SJSA1 (cell line): ENCODE measurements around the gene MAGI1. TPM values are rescaled to one million over a fixed set of nuclear protein-coding genes. Genes with fewer than 3 reads are reported as not detected.
"Not testable (repeated sequence)": the region's sequence is repeated elsewhere in the genome, so short reads cannot be mapped to it uniquely, and the experiment has no call there.

Experiments used
- DNase-seq, 2 experiments: peaks; one replicate each; pipeline ENCODE4 v3.0.0-alpha.2; 2015 to 2020; ENCODE audit warnings: low spot score in 2 of 2, low read depth in 1 of 2
- H3K27ac ChIP-seq: fragments of 250-450 bp; sonication (Bioruptor Pico); 2 replicates; pipeline ENCODE4 v1.5.1; 2020; ENCODE audit warnings: mild to moderate bottlenecking, moderate library complexity
- H3K27me3 ChIP-seq: fragments of 250-450 bp; sonication (Bioruptor Pico); replicated peaks from 2 replicates; pipeline ENCODE4 v1.5.1; 2020; ENCODE audit warnings: mild to moderate bottlenecking, moderate library complexity
- H3K36me3 ChIP-seq: fragments of 250-450 bp; sonication (Bioruptor Pico); 2 replicates; pipeline ENCODE4 v1.5.1; 2020; ENCODE audit warnings: mild to moderate bottlenecking
- H3K4me1 ChIP-seq: fragments of 250-450 bp; sonication (Bioruptor Pico); replicated peaks from 2 replicates; pipeline ENCODE4 v1.6.1; 2021; ENCODE audit warnings: mild to moderate bottlenecking
- H3K4me3 ChIP-seq: fragments of 250-450 bp; sonication (Bioruptor Pico); 2 replicates; pipeline ENCODE4 v1.5.1; 2020; ENCODE audit warnings: mild to moderate bottlenecking
- H3K9me3 ChIP-seq: fragments of 250-450 bp; sonication (Bioruptor Pico); replicated peaks from 2 replicates; pipeline ENCODE4 v1.5.1; 2020; ENCODE audit warnings: mild to moderate bottlenecking
- total RNA-seq: library from RNA; depleted of rRNA; stranded (reverse); fragments of >200 nt; shearing (Covaris generic); gene quantifications from 2 replicates; pipeline ENCODE4 v1.2.3, GENCODE V29; 2014

MAGI1 gene
- total RNA-seq, 1 experiment from 2014 or later: 4.6 TPM

GRCh38 chr3:65859612-65860011, 179.1 kb downstream of the MAGI1 start:
- H3K27me3 ChIP-seq, H3K27ac ChIP-seq, H3K4me3 ChIP-seq, H3K4me1 ChIP-seq, H3K36me3 ChIP-seq, H3K9me3 ChIP-seq, DNase-seq: not testable (repeated sequence)

- Histone ChIP-seq H3K36me3 (no peaks in the 10 kb centered on the region), H3K27ac (no peak overlapping the region), H3K9me3 (no peaks in the 10 kb centered on the region), H3K4me1 (no peaks in the 10 kb centered on the region), H3K4me3 (no peak overlapping the region), H3K27me3 (no peaks in the 10 kb centered on the region)
- no peak for DNase-seq
Measured at GRCh38 chr3:65858749-65859148, 180.0 kb downstream of the MAGI1 start.

- Histone ChIP-seq H3K27me3 (no peaks in the 10 kb centered on the region), H3K27ac (no peak overlapping the region), H3K4me1 (no peaks in the 10 kb centered on the region), H3K4me3 (no peak overlapping the region), H3K9me3 (no peaks in the 10 kb centered on the region), H3K36me3 (no peaks in the 10 kb centered on the region)
- no peak for DNase-seq
Measured at GRCh38 chr3:65857327-65857726, 181.4 kb downstream of the MAGI1 start.

- H3K9me3 ChIP-seq: no peaks in the 10 kb centered on the region
- no peaks in the 10 kb centered on the region for H3K36me3 ChIP-seq
- no peak overlapping the region for H3K27ac ChIP-seq
- H3K27me3 ChIP-seq: no peaks in the 10 kb centered on the region
- H3K4me1 ChIP-seq: no peaks in the 10 kb centered on the region
- DNase-seq: no peak
- H3K4me3 ChIP-seq: no peak overlapping the region
Measured at GRCh38 chr3:65856907-65857306, 181.8 kb downstream of the MAGI1 start.

GRCh38 chr3:65855370-65856100, 183.2 kb downstream of the MAGI1 start:
- no peaks in the 10 kb centered on the region for H3K27me3 ChIP-seq
- H3K4me3 ChIP-seq: no peak overlapping the region
- H3K27ac ChIP-seq: no peak overlapping the region
- H3K9me3 ChIP-seq: no peaks in the 10 kb centered on the region
- no peaks in the 10 kb centered on the region for H3K4me1 ChIP-seq
- no peaks in the 10 kb centered on the region for H3K36me3 ChIP-seq
- no peak for DNase-seq

GRCh38 chr3:65854606-65855304, 184.0 kb downstream of the MAGI1 start:
- H3K4me3 ChIP-seq: no peak overlapping the region
- no peak overlapping the region for H3K27ac ChIP-seq
- H3K27me3 ChIP-seq: no peaks in the 10 kb centered on the region
- H3K9me3 ChIP-seq: no peaks in the 10 kb centered on the region
- no peaks in the 10 kb centered on the region for H3K36me3 ChIP-seq
- no peak for DNase-seq
- no peaks in the 10 kb centered on the region for H3K4me1 ChIP-seq

GRCh38 chr3:65851827-65852226, 186.9 kb downstream of the MAGI1 start:
- Histone ChIP-seq H3K4me1 (no peaks in the 10 kb centered on the region), H3K4me3 (no peak overlapping the region), H3K27me3 (no peaks in the 10 kb centered on the region), H3K9me3 (no peaks in the 10 kb centered on the region), H3K27ac (no peak overlapping the region), H3K36me3 (no peaks in the 10 kb centered on the region)
- no peak for DNase-seq

GRCh38 chr3:65850261-65850660, 188.5 kb downstream of the MAGI1 start:
- no peak overlapping the region for H3K27ac ChIP-seq
- H3K4me1 ChIP-seq: no peaks in the 10 kb centered on the region
- no peaks in the 10 kb centered on the region for H3K36me3 ChIP-seq
- no peaks in the 10 kb centered on the region for H3K9me3 ChIP-seq
- no peak for DNase-seq
- no peak overlapping the region for H3K4me3 ChIP-seq
- H3K27me3 ChIP-seq: no peaks in the 10 kb centered on the region

- Histone ChIP-seq H3K4me3 (no peak overlapping the region), H3K27me3 (no peaks in the 10 kb centered on the region), H3K4me1 (no peaks in the 10 kb centered on the region), H3K27ac (no peak overlapping the region), H3K9me3 (no peaks in the 10 kb centered on the region), H3K36me3 (no peaks in the 10 kb centered on the region)
- DNase-seq: no peak
Measured at GRCh38 chr3:65848024-65848423, 190.7 kb downstream of the MAGI1 start.

- Histone ChIP-seq H3K27me3 (no peaks in the 10 kb centered on the region), H3K36me3 (no peaks in the 10 kb centered on the region), H3K27ac (no peak overlapping the region), H3K4me1 (no peaks in the 10 kb centered on the region), H3K4me3 (no peak overlapping the region), H3K9me3 (no peaks in the 10 kb centered on the region)
- DNase-seq: no peak
Measured at GRCh38 chr3:65846936-65847335, 191.8 kb downstream of the MAGI1 start.

GRCh38 chr3:65844370-65844769, 194.3 kb downstream of the MAGI1 start:
- H3K27me3 ChIP-seq: no peaks in the 10 kb centered on the region
- no peaks in the 10 kb centered on the region for H3K9me3 ChIP-seq
- no peaks in the 10 kb centered on the region for H3K36me3 ChIP-seq
- H3K4me3 ChIP-seq: no peak overlapping the region
- no peak overlapping the region for H3K27ac ChIP-seq
- no peak for DNase-seq
- H3K4me1 ChIP-seq: no peaks in the 10 kb centered on the region

GRCh38 chr3:65843732-65844131, 195.0 kb downstream of the MAGI1 start:
- H3K4me3 ChIP-seq: no peak overlapping the region
- H3K27ac ChIP-seq: no peak overlapping the region
- H3K9me3 ChIP-seq: no peaks in the 10 kb centered on the region
- no peaks in the 10 kb centered on the region for H3K4me1 ChIP-seq
- no peaks in the 10 kb centered on the region for H3K27me3 ChIP-seq
- no peak for DNase-seq
- no peaks in the 10 kb centered on the region for H3K36me3 ChIP-seq

- peaks cover 19% of the 10 kb centered on the region for H3K4me1 ChIP-seq
- H3K4me3 ChIP-seq: no peak overlapping the region
- DNase-seq: no peak
- no peaks in the 10 kb centered on the region for H3K27me3 ChIP-seq
- H3K36me3 ChIP-seq: no peaks in the 10 kb centered on the region
- no peak overlapping the region for H3K27ac ChIP-seq
- H3K9me3 ChIP-seq: no peaks in the 10 kb centered on the region
Measured at GRCh38 chr3:65837604-65838003, 201.1 kb downstream of the MAGI1 start.

- Histone ChIP-seq H3K27me3 (no peaks in the 10 kb centered on the region), H3K4me3 (no peak overlapping the region), H3K36me3 (no peaks in the 10 kb centered on the region), H3K27ac (no peak overlapping the region), H3K4me1 (peaks cover 27% of the 10 kb centered on the region), H3K9me3 (no peaks in the 10 kb centered on the region)
- DNase-seq: no peak
Measured at GRCh38 chr3:65836047-65836446, 202.7 kb downstream of the MAGI1 start.
